Astrocyte of the spinal cord (primary cell): ENCODE data around the gene C10orf71.

Experiments
- DNase-seq: peaks from one replicate; pipeline ENCODE4 v3.0.0; 2011; ENCODE audit warnings: low read depth, low spot score
- H3K4me3 ChIP-seq: 2 replicates; pipeline ENCODE4 v1.5.1; 2011; ENCODE audit warnings: low read depth, mild to moderate bottlenecking, low read length, moderate library complexity
- in situ Hi-C: cut with HindIII; loops from 2 replicates; pipeline ENCODE4 v1.10.0; 2017; ENCODE audit warnings: low sequenced_read_pairs
- TF ChIP-seq, protein P1 (sequence below): IDR thresholded peaks from 2 replicates; pipeline ENCODE4 v1.5.1; 2012; ENCODE audit warnings: low read depth, mild to moderate bottlenecking, low read length, inconsistent platforms

C10orf71 gene

DNA sequence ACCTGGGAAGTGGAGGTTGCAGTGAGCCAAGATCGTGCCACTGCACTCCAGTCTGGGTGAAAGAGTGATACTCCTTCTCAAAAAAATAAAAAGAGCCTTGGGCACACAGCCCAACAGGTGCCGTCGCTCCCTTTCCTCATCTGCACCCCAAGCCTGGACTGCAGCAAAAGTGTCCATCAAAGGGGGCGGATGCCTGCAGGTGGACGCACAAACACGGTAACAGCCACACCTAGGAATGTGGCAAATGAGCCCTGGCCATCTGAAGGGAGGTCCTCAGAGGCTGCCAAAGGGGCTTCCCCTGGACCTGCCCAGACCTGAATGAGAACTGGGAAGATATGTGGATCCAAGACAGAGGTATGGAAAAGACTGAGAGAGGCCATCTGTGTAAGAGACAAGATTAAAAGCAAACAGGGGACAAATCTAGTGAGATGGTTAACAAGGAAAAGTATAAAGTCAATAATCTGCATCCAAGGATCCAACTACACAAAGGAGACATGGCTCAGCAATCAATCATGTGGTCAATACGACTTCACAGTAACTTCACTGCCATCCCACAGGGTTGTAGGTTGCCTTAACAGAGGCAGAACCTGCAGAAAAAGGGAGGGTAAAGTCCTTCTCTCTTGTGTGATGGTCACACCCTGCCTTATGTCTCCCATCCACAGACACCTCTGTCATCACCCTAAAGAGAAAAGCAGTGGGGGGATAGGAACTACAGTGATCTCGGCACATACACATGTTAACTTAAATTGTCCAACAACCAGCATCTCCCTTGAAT lies 71.5 kb downstream of the C10orf71 start:
- in situ Hi-C loops: no loop called here
- no peak for DNase-seq
- H3K4me3 ChIP-seq: no peak overlapping the region
- TF ChIP-seq, protein P1, sequence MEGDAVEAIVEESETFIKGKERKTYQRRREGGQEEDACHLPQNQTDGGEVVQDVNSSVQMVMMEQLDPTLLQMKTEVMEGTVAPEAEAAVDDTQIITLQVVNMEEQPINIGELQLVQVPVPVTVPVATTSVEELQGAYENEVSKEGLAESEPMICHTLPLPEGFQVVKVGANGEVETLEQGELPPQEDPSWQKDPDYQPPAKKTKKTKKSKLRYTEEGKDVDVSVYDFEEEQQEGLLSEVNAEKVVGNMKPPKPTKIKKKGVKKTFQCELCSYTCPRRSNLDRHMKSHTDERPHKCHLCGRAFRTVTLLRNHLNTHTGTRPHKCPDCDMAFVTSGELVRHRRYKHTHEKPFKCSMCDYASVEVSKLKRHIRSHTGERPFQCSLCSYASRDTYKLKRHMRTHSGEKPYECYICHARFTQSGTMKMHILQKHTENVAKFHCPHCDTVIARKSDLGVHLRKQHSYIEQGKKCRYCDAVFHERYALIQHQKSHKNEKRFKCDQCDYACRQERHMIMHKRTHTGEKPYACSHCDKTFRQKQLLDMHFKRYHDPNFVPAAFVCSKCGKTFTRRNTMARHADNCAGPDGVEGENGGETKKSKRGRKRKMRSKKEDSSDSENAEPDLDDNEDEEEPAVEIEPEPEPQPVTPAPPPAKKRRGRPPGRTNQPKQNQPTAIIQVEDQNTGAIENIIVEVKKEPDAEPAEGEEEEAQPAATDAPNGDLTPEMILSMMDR: no peak

DNA sequence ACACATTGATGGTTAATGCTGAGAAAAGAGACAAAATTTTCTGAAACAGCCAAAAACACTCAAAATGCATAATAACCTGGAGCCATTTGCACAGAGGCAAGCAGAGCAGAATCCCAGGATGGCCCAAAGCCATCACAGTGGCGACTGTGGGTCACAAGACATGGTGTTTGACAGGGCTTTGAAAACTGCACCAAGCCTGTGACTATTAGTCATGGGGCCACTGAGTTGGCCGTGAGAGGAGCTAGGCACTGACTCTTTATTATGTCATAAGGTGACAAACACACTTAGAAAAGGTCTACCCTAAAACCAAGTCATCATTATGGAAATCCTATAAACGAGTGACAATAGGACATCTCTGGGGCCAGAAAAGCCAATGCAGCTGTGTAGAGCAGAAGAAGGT lies 73.0 kb downstream of the C10orf71 start:
- no peak for DNase-seq
- in situ Hi-C loops: no loop called here
- H3K4me3 ChIP-seq: no peak overlapping the region
- TF ChIP-seq, protein P1: no peak

DNA sequence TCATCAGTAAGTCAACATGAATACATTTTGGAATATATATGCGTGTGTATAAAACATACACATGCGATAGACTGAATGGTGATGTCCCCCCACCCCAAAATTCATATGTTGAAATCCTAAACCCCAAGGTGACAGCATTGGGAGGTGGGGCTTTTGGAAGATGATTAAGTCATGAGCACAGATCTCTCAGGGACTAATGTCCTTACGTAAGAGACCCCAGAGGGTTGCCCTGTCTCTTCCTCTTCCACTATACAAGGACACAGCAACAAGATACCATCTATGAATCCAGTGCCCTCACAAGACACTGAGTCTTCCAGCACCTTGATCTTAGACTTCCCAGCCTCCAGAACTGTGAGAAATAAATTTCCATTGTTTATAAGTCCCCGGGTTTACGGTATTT lies 74.4 kb downstream of the C10orf71 start:
- in situ Hi-C loops: no loop called here
- H3K4me3 ChIP-seq: no peak overlapping the region
- no peak for DNase-seq
- TF ChIP-seq, protein P1: no peak

DNA sequence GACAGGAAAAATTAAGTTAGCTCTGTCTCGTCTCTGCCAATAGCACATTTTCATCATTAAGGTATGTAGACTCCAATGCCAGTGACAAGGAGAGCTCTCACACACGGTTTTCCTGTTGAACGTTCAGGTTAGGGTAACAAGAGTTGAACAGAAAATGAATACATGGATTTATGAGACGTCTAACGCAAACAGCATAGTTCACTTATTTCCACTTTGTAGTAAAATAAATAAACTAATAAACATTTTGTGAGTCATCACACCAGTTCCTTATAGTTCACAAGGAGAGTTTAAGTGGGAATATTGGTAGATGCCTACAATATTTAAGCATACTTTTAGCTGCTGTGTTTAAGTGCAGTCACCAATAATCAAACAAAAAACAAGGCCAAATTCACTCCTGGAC lies 75.8 kb downstream of the C10orf71 start:
- no peak overlapping the region for H3K4me3 ChIP-seq
- no peak for DNase-seq
- in situ Hi-C loops: no loop called here
- TF ChIP-seq, protein P1: no peak

DNA sequence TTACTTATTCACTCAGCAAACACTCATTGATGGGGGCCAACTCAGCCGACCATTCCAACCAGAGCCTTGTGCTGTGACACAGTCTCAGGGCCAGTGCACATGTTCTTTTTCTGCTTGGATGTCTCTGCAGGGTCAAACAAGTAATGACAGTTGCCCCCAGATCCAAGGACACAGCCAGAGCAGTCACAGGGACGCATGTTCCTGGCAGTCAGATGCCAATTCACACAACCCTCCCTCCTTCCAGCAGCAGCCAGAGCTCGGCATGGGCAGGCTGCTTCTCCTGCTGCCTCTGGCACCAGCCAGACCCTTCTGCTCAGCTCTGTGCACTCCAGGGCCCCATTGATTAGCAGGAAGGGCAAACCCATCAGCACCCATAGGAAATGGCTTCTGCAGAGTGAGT lies 76.6 kb downstream of the C10orf71 start:
- TF ChIP-seq, protein P1: no peak
- H3K4me3 ChIP-seq: no peak overlapping the region
- DNase-seq: no peak
- in situ Hi-C loops: no loop called here
